ENCODE results near the gene GFRA3.
A peak's percentile ranks its signal among the peaks of the same experiment; 100 is the strongest.

The GFRA3 gene

GRCh38 chr5:138241688-138242571 is 32.5 kb downstream of the GFRA3 start:
- CTCF ChIA-PET, result interaction anchor here (0.5 to 1.4 kb wide), 4 partner anchors 10 to 110 kb away, joined by 3 to 5 read pairs (median 3); partner anchors contain the start of gene KDM3B
- TF ChIP-seq ZNF623 (tag by site-specific recombination; IDR thresholded peaks at IDR 0.05) (no peak), ZNF248 (tag by site-specific recombination; IDR thresholded peaks at IDR 0.05) (no peak), ZFHX2 (tag by site-specific recombination; conservative IDR thresholded peaks at IDR 0.05) (peak; percentile 95), ZNF214 (tag by site-specific recombination; IDR thresholded peaks at IDR 0.05; ENCODE audit: borderline replicate concordance) (no peak), ZNF362 (tag by site-specific recombination; IDR thresholded peaks at IDR 0.05) (no peak), ZNF571 (tag by site-specific recombination; IDR thresholded peaks at IDR 0.05) (no peak), ZNF24 (tag by site-specific recombination; IDR thresholded peaks at IDR 0.05) (no peak), ZNF335 (tag by site-specific recombination; conservative IDR thresholded peaks at IDR 0.05) (no peak), ZNF148 (tag by site-specific recombination; IDR thresholded peaks at IDR 0.05; ENCODE audit: borderline replicate concordance) (no peak), ZNF501 (tag by site-specific recombination; IDR thresholded peaks at IDR 0.05) (no peak; the same call in 1 of the 2 replicates), ZNF488 (tag by site-specific recombination; IDR thresholded peaks at IDR 0.05) (no peak), SALL2 (tag by site-specific recombination; IDR thresholded peaks at IDR 0.05; ENCODE audit: borderline replicate concordance) (no peak), ZNF768 (tag by site-specific recombination; IDR thresholded peaks at IDR 0.05) (no peak), ZNF544 (tag by site-specific recombination; IDR thresholded peaks at IDR 0.05) (no peak), ZBTB8A (tag by site-specific recombination; IDR thresholded peaks at IDR 0.05) (no peak), ZNF398 (tag by site-specific recombination; IDR thresholded peaks at IDR 0.05) (peak; percentile 45), ZNF580 (tag by site-specific recombination; IDR thresholded peaks at IDR 0.05) (no peak), GLI2 (tag by site-specific recombination; IDR thresholded peaks at IDR 0.05; ENCODE audit: borderline replicate concordance, low read depth) (no peak), KLF7 (tag by site-specific recombination; IDR thresholded peaks at IDR 0.05; ENCODE audit: borderline replicate concordance) (no peak), ZSCAN16 (tag by site-specific recombination; IDR thresholded peaks at IDR 0.05) (no peak), ZNF473 (tag by site-specific recombination; IDR thresholded peaks at IDR 0.05) (no peak), ZBTB26 (tag by site-specific recombination; optimal IDR thresholded peaks at IDR 0.05) (peak; percentile 46), GLIS1 (tag by site-specific recombination; IDR thresholded peaks at IDR 0.05) (no peak), ZSCAN30 (tag by site-specific recombination; IDR thresholded peaks at IDR 0.05) (no peak), ZNF785 (tag by site-specific recombination; IDR thresholded peaks at IDR 0.05) (no peak), ZNF324 (tag by site-specific recombination; IDR thresholded peaks at IDR 0.05) (no peak), HOXA7 (CRISPR knock-in tag; IDR thresholded peaks at IDR 0.05; ENCODE audit: borderline replicate concordance) (no peak), EGR2 (tag by site-specific recombination; IDR thresholded peaks at IDR 0.05; ENCODE audit: low read depth) (peak; percentile 78), ZNF2 (tag by site-specific recombination; IDR thresholded peaks at IDR 0.05) (no peak), ZBTB21 (tag by site-specific recombination; IDR thresholded peaks at IDR 0.05) (no peak), TCF7L2 (IDR thresholded peaks at IDR 0.05; ENCODE audit: borderline replicate concordance, low read depth, low read length) (no peak)
- peaks cover 6% of the 10 kb centered on the region; the same call in 1 of the 2 replicates for H3K4me1 ChIP-seq (ENCODE audit: control insufficient read depth, insufficient read depth, low read length)
- H3K4me3 ChIP-seq (ENCODE audit: low read depth, low read length), result no peak overlapping the region
- POLR2A ChIA-PET, result interaction anchor here (1.2 to 1.6 kb wide), 3 partner anchors 12 to 96 kb away, joined by 3 to 5 read pairs (median 4); partner anchors contain the start of genes CDC23 and FAM53C
- no peaks in the 10 kb centered on the region for H3K36me3 ChIP-seq (ENCODE audit: control insufficient read depth in 2 of 2, insufficient read depth in 1 of 2, low read length in 2 of 2)
- H3K9me3 ChIP-seq (ENCODE audit: control insufficient read depth, insufficient read depth, low read depth, low read length), result no peaks in the 10 kb centered on the region
- H3K27ac ChIP-seq (ENCODE audit: extremely low read depth, low read depth, low read length), result peak overlapping the region; percentile 43; the same call in 1 of the 2 replicates

Data from HEK293 (cell line).